DOHH2 (cell line): ENCODE results near the gene SLC9C2.

Experiments used
- EZH2phosphoT487 ChIP-seq: fragments of 200-600 bp; sonication (generic); IDR thresholded peaks from 2 replicates; pipeline ENCODE4 v1.6.1; 2017; ENCODE audit warnings: borderline replicate concordance, mild to moderate bottlenecking, antibody characterized with exemption, low read length, moderate library complexity, mixed read lengths
- TF ChIP-seq, protein P1 (sequence below): fragments of 200-600 bp; sonication (generic); IDR thresholded peaks from one replicate; pipeline ENCODE4 v1.5.1; 2014; ENCODE audit warnings: antibody characterized with exemption, mild to moderate bottlenecking, low read depth, low read length; ENCODE audit not compliant: poor library complexity, severe bottlenecking

DNA sequence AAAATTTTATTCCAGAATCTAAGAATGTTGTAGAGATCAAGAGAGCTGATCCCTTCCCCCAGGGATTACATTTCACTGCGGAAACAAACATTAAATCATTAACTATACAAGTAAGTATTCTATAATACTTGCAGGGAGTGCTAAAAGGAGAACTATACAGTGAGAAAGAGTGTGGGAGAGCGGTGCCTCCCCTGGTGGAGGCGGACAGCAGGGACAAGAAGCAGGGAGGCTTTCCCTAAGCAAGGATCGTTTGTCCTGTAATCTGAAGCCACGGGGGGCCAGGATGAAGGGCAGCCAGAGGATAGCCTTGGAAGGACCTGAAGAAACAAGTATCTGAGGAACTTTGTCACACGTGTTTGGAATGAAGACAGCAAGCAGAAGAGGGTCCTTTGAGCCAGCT is 40.1 kb downstream of the SLC9C2 start:
- TF ChIP-seq, protein P1, sequence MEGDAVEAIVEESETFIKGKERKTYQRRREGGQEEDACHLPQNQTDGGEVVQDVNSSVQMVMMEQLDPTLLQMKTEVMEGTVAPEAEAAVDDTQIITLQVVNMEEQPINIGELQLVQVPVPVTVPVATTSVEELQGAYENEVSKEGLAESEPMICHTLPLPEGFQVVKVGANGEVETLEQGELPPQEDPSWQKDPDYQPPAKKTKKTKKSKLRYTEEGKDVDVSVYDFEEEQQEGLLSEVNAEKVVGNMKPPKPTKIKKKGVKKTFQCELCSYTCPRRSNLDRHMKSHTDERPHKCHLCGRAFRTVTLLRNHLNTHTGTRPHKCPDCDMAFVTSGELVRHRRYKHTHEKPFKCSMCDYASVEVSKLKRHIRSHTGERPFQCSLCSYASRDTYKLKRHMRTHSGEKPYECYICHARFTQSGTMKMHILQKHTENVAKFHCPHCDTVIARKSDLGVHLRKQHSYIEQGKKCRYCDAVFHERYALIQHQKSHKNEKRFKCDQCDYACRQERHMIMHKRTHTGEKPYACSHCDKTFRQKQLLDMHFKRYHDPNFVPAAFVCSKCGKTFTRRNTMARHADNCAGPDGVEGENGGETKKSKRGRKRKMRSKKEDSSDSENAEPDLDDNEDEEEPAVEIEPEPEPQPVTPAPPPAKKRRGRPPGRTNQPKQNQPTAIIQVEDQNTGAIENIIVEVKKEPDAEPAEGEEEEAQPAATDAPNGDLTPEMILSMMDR, result no peak
- TF ChIP-seq EZH2phosphoT487, result no peak
